GM18951 (cell line): ENCODE data around the gene MARCHF5.
"Not testable (repeated sequence)": the region's sequence is repeated elsewhere in the genome, so short reads cannot be mapped to it uniquely, and the experiment has no call there.

Experiments
- POLR2A ChIP-seq: IDR thresholded peaks from 4 replicates; pipeline ENCODE4 v1.6.1; 2011; ENCODE audit warnings: mild to moderate bottlenecking; ENCODE audit not compliant: insufficient read length, insufficient read depth; ENCODE audit errors: extremely low read depth
- in situ Hi-C: fragments of 300-500 bp; cut with MboI; formaldehyde crosslinking; loops from one replicate; pipeline ENCODE4 v1.12.0; 2022; ENCODE audit warnings: low sequenced_read_pairs, mixed read lengths, inconsistent platforms; ENCODE audit not compliant: unreplicated experiment

MARCHF5 gene

GRCh38 chr10:92323079-92323478 is 32.1 kb downstream of the MARCHF5 start:
- in situ Hi-C loops, result no loop called here
- no peak for TF ChIP-seq POLR2A

GRCh38 chr10:92327445-92328433 is 36.8 kb downstream of the MARCHF5 start:
- TF ChIP-seq POLR2A, result no peak
- in situ Hi-C loops, result no loop called here

GRCh38 chr10:92328993-92329392 is 38.0 kb downstream of the MARCHF5 start:
- TF ChIP-seq POLR2A, result no peak
- in situ Hi-C loops, result no loop called here

- in situ Hi-C loops, result not testable (repeated sequence)
Measured at GRCh38 chr10:92329927-92330326, 39.0 kb downstream of the MARCHF5 start.

DNA sequence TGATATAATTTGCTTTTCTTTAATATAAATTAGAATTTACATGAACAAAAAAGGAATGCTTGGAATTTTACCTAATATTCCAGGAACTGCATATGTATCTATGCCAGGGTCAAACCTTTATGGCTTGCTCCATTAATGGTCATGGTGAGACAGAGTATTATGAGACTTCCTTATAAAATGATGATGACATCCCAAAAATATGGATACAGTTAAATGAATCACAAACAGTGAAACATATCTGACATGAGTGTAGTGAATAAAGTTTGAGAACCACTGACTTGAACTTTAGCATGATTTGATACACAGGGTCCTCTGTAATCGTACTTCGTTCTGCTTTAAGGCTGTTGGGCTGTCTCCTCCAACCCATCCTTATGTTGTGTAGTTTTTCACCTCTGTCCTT is 51.8 kb downstream of the MARCHF5 start:
- in situ Hi-C loops, result no loop called here
- TF ChIP-seq POLR2A, result no peak

- in situ Hi-C loops, result not testable (repeated sequence)
Measured at GRCh38 chr10:92345575-92345974, 54.6 kb downstream of the MARCHF5 start.

- in situ Hi-C loops, result not testable (repeated sequence)
Measured at GRCh38 chr10:92347035-92347676, 56.2 kb downstream of the MARCHF5 start.

DNA sequence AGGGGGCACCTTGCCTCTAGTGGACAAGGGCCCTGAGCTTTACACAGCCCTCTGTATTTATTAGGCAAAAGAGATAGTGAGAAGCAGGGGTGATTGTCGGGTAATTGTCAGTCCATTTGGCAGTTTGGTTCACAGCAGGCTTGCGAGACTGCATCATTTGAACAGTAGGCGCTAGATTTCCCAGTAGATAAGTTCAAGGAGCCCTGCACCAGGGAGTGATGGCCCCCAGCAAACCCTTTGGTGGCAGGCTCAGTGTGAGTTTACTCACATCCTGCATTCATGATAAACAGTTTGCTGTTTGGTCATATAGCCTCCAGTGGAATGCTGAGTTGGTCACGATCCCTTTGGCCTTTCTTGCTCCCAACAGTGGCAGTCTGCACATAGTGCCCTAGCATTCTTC is 59.4 kb downstream of the MARCHF5 start:
- in situ Hi-C loops, result no loop called here
- no peak for TF ChIP-seq POLR2A

GRCh38 chr10:92354587-92354986 is 63.6 kb downstream of the MARCHF5 start:
- in situ Hi-C loops, result no loop called here
- TF ChIP-seq POLR2A, result no peak

GRCh38 chr10:92356041-92356440 is 65.1 kb downstream of the MARCHF5 start:
- TF ChIP-seq POLR2A, result no peak
- in situ Hi-C loops, result no loop called here

DNA sequence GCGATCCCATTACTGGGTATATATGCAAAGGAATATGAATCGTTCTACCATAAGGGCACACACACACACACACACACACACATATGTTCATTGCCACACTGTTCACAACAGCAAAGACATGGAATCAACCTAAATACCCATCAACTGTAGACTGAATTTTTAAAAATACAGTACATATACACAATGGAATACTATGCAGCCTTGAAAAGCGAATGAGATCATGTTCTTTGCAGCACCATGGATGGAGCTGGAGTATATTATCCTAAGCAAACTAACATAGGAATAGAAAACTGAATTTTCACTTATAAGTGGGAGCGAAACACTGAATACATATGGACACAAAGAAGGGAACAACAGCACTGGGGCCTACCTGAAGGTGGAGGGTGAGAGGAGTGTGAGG is 72.5 kb downstream of the MARCHF5 start:
- in situ Hi-C loops, result no loop called here
- TF ChIP-seq POLR2A, result no peak

GRCh38 chr10:92366412-92367021 is 75.5 kb downstream of the MARCHF5 start:
- in situ Hi-C loops, result no loop called here
- no peak for TF ChIP-seq POLR2A

GRCh38 chr10:92377962-92378361 is 87.0 kb downstream of the MARCHF5 start:
- in situ Hi-C loops, result no loop called here
- no peak for TF ChIP-seq POLR2A

- no peak for TF ChIP-seq POLR2A
- in situ Hi-C loops, result no loop called here
Measured at GRCh38 chr10:92381543-92381954, 90.6 kb downstream of the MARCHF5 start.
